KOPT-K1 (cell line): ENCODE results near the gene IZUMO3.
"Not testable (repeated sequence)": the region's sequence is repeated elsewhere in the genome, so short reads cannot be mapped to it uniquely, and the experiment has no call there.

Source experiments
- H3K27ac ChIP-seq: fragments of 200-600 bp; sonication (generic); 2 replicates; pipeline ENCODE4 v1.5.1; 2016; ENCODE audit warnings: antibody characterized with exemption, mild to moderate bottlenecking, low read depth, low read length; ENCODE audit not compliant: poor library complexity, severe bottlenecking
- H3K36me3 ChIP-seq: fragments of 200-600 bp; sonication (generic); 2 replicates; pipeline ENCODE4 v1.5.1; 2017; ENCODE audit warnings: antibody characterized with exemption, mild to moderate bottlenecking, low read length, moderate library complexity; ENCODE audit not compliant: insufficient read depth
- H3K9me3 ChIP-seq: fragments of 200-600 bp; sonication (generic); 2 replicates; pipeline ENCODE4 v1.5.1; 2017; ENCODE audit warnings: antibody characterized with exemption, low read length, mild to moderate bottlenecking; ENCODE audit not compliant: insufficient read depth, poor library complexity, severe bottlenecking

Gene IZUMO3

DNA sequence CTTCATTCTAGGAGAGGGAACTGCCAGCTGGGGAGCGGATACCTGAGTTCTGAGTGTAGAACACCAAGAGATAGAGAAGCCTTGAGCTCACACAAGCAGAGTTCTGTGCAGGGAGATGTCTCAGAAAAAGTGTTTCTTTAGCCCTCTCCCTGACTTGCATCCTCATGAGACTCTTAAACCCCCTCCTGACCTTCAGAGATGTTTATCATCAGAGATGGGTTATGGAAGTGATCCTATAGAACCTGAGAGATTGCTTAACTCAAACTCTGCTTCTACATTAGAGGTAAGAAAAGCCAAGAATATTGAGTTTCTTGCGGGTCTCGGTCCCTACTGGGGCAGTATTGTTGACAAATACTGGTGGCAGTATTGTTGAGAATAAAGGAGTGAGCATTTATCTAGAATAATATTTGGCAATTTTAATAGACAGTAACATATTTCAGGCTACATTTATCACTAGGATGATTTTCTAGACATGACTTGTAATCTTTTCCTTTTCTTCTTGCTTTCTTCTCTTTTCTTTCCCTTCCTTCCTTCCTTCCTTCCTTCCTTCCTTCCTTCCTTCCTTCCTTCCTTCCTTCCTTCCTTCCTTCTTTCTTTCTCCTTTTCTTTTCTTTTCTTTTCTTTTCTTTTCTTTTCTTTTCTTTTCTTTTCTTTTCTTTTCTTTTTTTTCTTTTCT, at the start of gene IZUMO3:
TSS of gene IZUMO3 (minus strand) at position 51 of the 676 bp plus-strand sequence. CDS start 248 bp downstream, outside the sequence.
- Histone ChIP-seq H3K27ac (no peak within 1 kb of the TSS), H3K36me3 (no peaks in the 10 kb centered on the region), H3K9me3 (no peaks in the 10 kb centered on the region)

DNA sequence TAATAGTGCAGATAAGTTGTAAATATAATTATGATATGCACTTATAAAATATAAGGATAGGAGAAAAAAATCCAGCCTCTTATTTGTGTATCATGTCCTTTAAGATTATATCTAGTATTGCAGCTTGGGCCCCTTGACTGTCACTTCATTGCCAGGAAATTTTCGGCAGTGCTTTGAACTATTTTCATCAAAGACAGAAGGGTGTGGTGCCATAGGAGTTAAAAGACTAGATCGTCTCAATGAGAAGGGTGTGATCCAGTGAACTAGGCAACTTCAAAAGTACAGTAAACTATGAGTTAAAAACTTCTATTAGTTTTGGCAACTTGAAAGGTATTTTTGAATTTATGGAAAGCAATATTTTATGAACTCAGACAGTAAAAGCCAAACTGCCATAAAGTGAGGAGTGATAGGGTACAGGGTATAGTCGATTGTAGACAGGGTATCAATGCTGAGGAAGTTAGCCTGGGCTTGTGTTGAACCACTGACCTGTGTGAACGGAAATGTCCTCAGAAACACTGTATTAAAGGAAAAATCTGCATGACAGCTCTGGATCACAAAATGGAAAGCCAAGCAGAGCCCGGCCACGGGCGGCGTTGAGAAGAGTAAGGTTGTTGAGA, 48.6 kb upstream of the IZUMO3 start:
- Histone ChIP-seq H3K36me3 (no peaks in the 10 kb centered on the region), H3K27ac (no peak overlapping the region), H3K9me3 (no peaks in the 10 kb centered on the region)

DNA sequence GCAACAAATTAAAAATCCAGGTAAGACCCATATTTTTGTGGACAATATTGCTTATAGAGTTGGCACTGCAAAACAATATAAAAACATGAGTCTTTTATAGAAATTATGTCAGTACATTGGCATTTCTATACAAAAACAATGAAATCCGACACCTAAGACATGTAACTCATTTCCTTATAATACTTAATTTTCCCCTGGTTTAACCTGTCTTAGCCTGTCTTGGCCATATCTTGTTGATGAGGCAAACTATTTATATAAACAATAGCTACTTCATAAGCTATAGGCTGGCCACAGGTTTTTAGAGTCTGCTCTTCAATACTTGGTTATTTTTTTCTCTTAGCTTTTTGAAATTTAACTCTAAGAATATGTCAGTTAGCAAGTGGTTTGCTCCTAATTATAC, 44.7 kb upstream of the IZUMO3 start:
- H3K36me3 ChIP-seq = no peaks in the 10 kb centered on the region
- H3K27ac ChIP-seq = no peak overlapping the region
- H3K9me3 ChIP-seq = no peaks in the 10 kb centered on the region

- Histone ChIP-seq H3K36me3 (no peaks in the 10 kb centered on the region), H3K9me3 (no peaks in the 10 kb centered on the region), H3K27ac (no peak overlapping the region)
These were observed 42.2 kb upstream of the IZUMO3 start for GRCh38 chr9:24587883-24588282.

GRCh38 chr9:24582146-24583126, 36.7 kb upstream of the IZUMO3 start:
- H3K36me3 ChIP-seq = no peaks in the 10 kb centered on the region
- H3K27ac ChIP-seq = no peak overlapping the region
- no peaks in the 10 kb centered on the region for H3K9me3 ChIP-seq

DNA sequence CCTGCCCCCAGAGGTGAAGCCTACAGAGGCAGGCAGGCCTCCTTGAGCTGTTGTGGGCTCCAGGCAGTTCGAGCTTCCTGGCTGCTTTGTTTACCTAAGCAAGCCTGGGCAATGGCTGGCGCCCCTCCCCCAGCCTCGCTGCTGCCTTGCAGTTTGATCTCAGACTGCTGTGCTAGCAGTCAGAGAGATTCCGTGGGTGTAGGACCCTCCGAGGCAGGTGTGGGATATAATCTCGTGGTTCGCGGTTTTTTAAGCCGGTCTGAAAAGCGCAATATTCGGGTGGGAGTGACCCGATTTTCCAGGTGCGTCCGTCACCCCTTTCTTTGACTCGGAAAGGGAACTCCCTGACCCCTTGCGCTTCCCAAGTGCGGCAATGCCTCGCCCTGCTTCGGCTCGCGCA, 34.3 kb upstream of the IZUMO3 start:
- not testable (repeated sequence) for H3K9me3 ChIP-seq, H3K27ac ChIP-seq

GRCh38 chr9:24572406-24572805, 26.7 kb upstream of the IZUMO3 start:
- Histone ChIP-seq H3K27ac (no peak overlapping the region), H3K36me3 (no peaks in the 10 kb centered on the region)

More for the DNA sequence above, 34.3 kb upstream of the IZUMO3 start:
- not testable (repeated sequence) for H3K36me3 ChIP-seq

GRCh38 chr9:24561957-24562356, 16.3 kb upstream of the IZUMO3 start:
- H3K27ac ChIP-seq = no peak overlapping the region
- no peaks in the 10 kb centered on the region for H3K9me3 ChIP-seq
- H3K36me3 ChIP-seq = no peaks in the 10 kb centered on the region

More at GRCh38 chr9:24572406-24572805, 26.7 kb upstream of the IZUMO3 start:
- H3K9me3 ChIP-seq = no peaks in the 10 kb centered on the region

GRCh38 chr9:24553183-24553552, 7.5 kb upstream of the IZUMO3 start:
- Histone ChIP-seq H3K36me3 (no peaks in the 10 kb centered on the region), H3K27ac (no peak overlapping the region), H3K9me3 (no peaks in the 10 kb centered on the region)

- Histone ChIP-seq H3K9me3 (no peaks in the 10 kb centered on the region), H3K27ac (no peak overlapping the region), H3K36me3 (no peaks in the 10 kb centered on the region)
These were observed 7.0 kb upstream of the IZUMO3 start for GRCh38 chr9:24552526-24553182.

GRCh38 chr9:24545285-24545684, 412 bp downstream of the IZUMO3 start:
- no peaks in the 10 kb centered on the region for H3K36me3 ChIP-seq
- no peak overlapping the region for H3K27ac ChIP-seq
- H3K9me3 ChIP-seq = no peaks in the 10 kb centered on the region

DNA sequence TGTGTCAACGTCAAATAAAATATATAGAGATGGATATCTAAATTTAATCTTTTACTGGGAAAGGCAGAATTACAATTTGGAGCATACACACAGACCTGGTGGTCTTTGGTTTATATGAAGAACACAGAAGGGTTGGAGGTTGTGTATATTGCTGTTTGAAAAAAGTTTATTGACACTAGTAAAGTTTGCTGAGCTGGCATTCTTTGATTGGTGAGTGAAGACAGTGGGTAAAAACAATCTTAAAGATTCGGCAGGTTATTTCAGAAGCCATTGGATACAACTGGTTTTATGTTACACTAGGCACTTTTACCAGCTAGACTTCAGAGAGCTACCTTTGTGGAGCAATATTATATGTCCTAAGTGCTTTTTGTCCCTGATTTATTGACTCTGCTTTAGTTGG, 27.2 kb downstream of the IZUMO3 start:
- no peaks in the 10 kb centered on the region for H3K36me3 ChIP-seq
- H3K9me3 ChIP-seq = no peaks in the 10 kb centered on the region
- no peak overlapping the region for H3K27ac ChIP-seq

DNA sequence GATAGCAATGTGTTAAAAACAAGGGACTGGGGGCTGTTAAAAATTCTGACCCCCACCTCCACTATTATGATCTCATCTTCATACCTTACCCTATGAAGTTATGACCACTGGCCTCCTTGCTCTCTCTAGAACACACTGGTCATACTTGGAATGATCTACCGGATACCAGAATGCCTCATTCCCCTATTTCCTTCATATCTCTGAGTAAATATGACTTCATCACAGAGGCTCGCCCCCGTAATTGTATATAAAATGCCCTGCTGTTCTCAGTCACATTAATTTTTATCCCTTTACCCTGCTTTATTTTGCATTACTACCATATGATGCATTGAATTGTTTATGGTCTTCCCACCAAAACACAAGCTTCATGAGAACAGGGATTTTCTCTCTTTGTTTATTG, 29.2 kb downstream of the IZUMO3 start:
- no peaks in the 10 kb centered on the region for H3K9me3 ChIP-seq
- no peak overlapping the region for H3K27ac ChIP-seq
- no peaks in the 10 kb centered on the region for H3K36me3 ChIP-seq

- no peak overlapping the region for H3K27ac ChIP-seq
- no peaks in the 10 kb centered on the region for H3K36me3 ChIP-seq
- H3K9me3 ChIP-seq = peaks cover 11% of the 10 kb centered on the region
These were observed 35.8 kb downstream of the IZUMO3 start for GRCh38 chr9:24509850-24510249.

DNA sequence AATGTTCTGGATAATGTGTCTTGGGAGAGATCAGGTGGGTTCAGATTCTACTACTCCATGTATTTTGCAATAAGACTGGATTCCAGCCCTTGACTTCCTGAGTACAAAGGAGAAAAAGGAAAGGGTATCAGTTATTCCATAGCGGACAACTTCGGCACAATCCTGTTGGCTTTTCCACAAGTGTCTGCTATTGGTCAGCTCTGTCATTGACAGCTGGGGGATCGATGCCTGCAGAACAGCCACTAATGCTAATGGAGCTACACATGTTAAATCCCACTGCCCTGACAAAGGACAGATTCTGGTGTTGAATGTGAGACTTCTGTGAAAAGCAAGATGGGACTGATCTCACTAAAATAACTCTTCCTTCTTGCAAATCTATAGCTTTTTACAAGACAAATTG, 41.2 kb downstream of the IZUMO3 start:
- no peaks in the 10 kb centered on the region for H3K36me3 ChIP-seq
- H3K27ac ChIP-seq = no peak overlapping the region
- no peaks in the 10 kb centered on the region for H3K9me3 ChIP-seq
